Stimulated activated CD8-positive, alpha-beta memory T cell treated with anti-CD3 and anti-CD28 coated beads, Interleukin-15, amount 100 ng/mL, for 48 hours (primary cell): ENCODE data around the gene MYORG.

Experiments used
- DNase-seq, 2 donors: peaks; one replicate each; pipeline ENCODE4 v3.0.0-alpha.2; 2020; ENCODE audit warnings: low read depth in 2 of 2

Gene MYORG

GRCh38 chr9:34384368-34385165, 7.9 kb upstream of the MYORG start:
- DNase-seq: no peak

GRCh38 chr9:34383904-34384303, 7.2 kb upstream of the MYORG start:
- DNase-seq: no peak

- no peak for DNase-seq
Measured at GRCh38 chr9:34382879-34383278, 6.2 kb upstream of the MYORG start.

DNA sequence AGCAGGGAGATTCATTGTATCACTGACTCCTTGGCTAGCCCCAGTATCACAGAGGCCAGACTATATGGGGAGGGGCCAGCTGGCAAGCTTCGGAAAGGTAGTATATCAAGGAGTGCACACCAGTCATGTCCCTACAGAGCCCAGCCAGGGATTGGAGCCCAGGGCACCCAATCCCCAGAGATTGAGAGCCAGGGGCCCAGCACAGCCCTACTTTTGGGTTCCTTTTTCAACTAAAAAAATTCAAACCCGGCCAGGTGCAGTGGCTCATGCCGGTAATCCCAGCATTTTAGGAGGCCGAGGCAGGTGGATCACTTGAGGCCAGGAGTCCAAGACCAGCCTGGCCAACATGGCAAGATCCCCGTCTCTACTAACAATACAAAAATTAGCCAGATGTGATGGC, 5.4 kb upstream of the MYORG start:
- DNase-seq: no peak

- no peak for DNase-seq
Measured at GRCh38 chr9:34381323-34381722, 4.6 kb upstream of the MYORG start.

DNA sequence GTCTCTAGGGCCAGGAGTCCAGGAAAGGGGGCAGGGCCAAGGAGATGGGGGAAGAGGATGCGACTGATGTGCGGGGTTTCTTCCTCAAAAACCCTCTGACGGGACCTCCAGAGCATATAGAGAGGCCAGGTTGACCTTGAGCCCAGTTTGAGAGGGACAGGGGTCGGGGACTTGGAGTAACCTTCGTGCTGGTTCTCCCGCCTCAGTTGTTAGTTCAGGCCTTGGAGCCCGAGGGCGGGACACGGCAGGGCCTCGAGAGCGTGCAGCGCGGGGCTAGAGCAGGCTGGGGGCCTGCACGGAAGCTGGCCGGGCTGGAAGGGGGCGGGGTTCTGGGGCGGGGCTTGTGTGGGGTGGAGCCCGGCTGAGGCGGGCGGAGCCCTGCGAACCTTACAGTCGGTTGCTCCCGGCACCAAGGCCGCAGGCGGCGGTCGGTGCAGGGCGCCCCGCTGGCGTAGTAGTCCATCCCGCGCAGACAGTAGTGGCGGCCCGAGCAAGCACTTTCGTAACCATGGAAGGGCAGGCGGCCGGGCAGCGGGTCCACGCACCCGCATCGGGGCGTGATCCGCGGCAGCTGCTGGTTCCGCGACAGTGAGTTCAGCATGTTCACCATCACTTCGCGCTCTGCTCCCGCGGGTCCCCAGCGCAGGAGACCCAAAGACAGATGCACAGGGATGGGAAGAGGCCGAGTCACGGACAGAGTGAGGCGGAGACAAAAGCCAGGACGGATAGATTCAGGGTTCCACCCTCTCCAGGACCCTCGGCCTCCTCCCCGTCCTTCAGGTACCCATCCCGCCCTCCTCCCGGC, 4.0 kb upstream of the MYORG start:
- peak; percentile 60 to 70 for DNase-seq

GRCh38 chr9:34380034-34380510, 3.4 kb upstream of the MYORG start:
- DNase-seq: no peak

- peak; percentile 78 to 80 for DNase-seq
Measured at GRCh38 chr9:34379334-34380033, 2.8 kb upstream of the MYORG start.

DNA sequence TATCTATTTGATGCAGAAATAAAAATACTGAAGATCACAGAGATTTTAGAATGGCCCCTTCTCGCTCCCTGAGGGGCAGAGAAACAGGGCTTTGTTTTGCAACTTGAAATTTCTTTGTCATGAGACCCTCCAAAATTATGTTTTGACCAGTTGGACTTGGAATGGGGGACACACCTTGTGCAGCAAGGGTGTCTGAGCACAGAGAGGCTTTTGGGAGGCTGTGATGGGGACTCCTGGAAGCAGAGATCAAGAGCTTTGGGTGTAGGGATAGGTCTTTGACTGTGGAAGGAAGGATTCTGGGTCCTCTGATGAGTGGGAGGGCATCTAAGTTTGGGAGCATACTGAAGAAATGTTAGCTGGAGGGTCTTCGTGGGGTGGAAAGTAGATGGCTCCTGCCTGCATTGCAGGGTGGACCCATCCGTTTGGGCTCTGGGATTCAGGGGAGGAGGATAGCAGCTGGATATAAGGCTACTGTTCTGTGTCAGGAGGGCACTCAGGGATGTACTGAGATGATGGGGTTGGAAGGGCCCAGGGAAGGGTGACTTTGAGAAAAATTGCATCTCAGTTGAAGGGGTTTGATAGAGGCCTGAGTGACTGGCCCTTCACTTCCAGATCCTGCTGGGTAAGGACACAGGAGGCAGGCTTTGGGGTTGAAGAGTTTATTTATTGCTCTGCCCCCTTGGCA, 1.8 kb upstream of the MYORG start:
- DNase-seq: no peak

DNA sequence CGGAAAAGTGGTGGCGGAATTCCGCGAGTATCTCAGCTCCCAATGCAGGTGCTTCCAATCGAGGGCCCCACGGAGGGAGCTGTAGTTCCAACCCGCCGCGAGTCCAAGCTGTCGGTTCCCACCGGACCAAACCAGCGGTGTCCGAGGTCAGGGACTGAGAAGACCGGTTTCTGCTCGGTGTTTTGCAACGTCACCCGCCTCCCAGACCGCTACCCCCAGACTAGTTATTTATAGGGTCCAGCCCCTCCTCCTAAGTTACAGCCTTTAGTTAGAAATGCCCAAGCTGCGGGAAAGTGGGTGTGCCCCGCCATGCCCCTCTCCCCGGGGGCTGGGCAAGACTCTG, 677 bp upstream of the MYORG start:
- DNase-seq: no peak

- DNase-seq: no peak
Measured at GRCh38 chr9:34375901-34376595, 650 bp downstream of the MYORG start.

GRCh38 chr9:34374905-34375552, 1.7 kb downstream of the MYORG start:
- DNase-seq: no peak

DNA sequence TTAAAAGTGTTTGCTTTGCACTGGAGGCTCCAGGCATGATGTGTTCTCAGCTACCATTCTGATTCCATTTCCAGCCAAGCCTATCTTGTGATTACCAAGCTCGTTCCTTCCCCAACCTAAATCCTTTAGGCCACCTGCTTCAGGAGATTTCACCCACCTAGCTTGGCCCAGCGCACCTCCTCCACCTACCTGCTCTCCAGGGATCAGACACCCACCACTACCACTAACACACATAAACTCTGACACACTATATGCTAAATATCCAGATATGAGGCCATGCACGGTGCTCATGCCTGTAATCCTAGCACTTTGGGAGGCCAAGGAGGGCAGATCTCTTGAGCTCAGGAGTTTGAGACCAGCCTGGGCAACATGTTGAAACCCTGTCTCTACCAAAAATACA, 2.4 kb downstream of the MYORG start:
- no peak for DNase-seq

DNA sequence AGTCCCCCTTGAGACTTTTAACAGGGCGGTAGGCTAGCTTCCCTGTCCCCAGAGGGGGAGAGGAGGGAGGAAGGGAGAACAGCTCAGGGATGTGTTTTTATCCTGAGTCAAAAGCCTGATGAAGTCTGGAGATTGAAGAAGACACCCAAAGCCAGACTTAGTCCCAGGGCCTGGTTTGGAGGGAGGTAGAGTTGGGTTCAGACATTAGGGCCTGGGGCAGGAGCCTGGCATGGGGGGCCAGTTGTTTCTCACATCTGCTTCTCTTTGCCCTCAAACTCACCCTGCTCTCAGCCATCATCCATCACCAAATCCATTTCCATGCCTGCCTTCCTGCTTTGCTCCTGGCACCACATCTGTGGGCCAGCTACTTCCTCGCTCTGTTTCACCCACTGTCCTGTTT, 2.9 kb downstream of the MYORG start:
- no peak for DNase-seq

DNA sequence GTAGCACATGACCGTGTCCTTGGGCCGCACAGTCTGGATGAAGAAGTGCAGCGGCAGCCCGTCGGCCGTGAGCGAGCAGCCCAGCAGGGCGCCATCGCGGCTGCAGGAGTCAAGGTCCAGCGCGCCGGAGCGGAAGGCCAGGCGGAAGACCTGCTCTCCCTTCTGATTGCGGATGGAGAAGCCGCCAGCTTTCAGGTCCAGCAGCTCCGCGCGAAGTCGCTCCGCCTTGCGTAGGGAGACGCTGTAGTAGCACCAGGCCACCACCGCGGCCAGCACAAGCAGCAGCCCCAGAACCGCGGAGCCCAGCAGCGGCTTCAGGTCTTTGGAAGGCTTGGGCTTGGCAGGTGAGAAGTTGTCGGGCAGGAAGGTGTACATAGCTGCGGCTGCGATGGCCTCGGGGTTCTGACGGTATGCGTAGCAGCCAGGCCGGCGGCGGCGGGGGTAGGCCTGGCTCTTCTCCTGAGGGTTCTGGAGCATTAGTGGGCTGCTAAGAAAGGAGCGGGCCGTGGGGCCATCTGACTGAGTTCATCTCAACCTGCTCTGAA, 4.2 kb downstream of the MYORG start:
- no peak for DNase-seq

GRCh38 chr9:34371886-34372466, 4.7 kb downstream of the MYORG start:
- no peak for DNase-seq

GRCh38 chr9:34370970-34371880, 5.5 kb downstream of the MYORG start:
- DNase-seq: no peak

DNA sequence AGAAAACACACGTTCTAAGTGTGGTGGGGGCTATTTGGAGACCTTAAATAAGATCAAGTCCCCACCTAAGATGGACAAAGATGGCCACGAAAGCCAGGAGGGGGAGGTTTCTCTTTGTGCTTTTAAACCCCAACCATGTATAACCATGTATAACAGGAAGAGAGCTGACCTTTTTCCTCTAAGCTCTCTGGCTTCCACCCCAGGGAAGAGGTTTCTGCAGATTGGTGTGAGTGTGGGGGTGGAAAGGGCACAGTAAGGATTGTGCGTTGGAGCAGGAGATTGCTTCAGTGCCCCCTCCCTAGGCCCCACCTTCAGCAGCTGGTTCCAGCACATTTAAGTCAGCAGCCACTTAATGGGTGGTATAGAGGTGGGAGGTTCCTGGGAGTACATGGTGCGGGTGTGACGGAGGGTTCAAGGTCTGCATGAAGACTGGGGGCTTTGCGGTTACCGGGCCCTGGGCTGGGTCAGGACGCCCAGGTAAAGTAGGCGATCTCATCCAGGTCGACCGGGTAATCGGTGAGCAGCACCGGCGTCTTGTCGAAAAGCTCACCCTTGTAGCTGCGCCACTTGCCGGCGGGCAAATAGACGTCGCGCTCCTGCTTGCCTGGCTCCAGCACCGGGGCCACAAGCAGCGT, 6.2 kb downstream of the MYORG start:
- no peak for DNase-seq

DNA sequence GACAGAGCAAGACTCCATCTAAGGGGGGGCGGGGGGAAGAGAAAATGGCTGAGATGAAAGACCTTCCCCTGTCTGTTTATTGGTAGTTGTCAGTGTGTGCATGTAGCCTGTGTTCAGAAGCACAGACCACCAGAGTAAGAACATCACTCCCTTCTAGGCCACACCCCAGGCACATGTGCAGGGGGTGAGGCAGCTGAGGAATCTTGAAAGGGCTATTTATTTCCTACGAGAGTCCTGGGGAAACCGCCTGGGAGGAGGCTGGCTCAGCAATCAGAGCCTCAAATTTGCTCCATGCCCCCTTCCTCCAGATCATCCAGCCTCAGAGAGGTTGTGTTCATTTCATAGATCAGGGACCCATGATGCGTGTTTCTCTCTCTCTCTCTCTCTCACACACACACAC, 7.1 kb downstream of the MYORG start:
- no peak for DNase-seq
